Measurements from ENCODE around the gene EIF4G3. TPM values are rescaled to one million over a fixed set of nuclear protein-coding genes. Genes with fewer than 3 reads are reported as not detected.
"Not testable (repeated sequence)": the region's sequence is repeated elsewhere in the genome, so short reads cannot be mapped to it uniquely, and the experiment has no call there.

Gene EIF4G3
- total RNA-seq, 1 experiment from 2014 or later, result 66.8 TPM

DNA sequence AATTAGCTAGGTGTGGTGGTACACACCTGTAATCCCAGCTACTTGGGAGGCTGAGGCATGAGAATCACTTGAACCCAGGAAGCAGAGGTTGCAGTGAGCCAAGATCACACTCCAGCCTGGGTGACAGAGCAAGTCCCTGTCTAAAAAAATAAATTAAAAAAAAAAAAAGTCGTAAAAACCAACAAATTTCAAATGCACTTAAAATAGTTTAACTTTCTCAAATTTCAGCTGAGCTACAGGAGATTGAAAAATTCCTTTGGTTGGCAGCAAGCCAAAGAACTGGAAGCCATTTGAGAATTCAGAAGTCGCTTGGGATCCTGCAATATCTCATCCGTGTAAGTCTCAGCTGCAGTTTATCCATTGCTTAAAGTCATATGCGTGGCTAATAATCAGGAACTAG lies 5.9 kb downstream of the EIF4G3 start:
- DNase-seq, result peak; percentile 68 to 75
- not testable (repeated sequence) for H3K9me3 ChIP-seq (replicated peaks); H3K27ac ChIP-seq; H3K4me3 ChIP-seq; H3K27me3 ChIP-seq
- peaks cover 15% of the 10 kb centered on the region for H3K4me1 ChIP-seq
- H3K36me3 ChIP-seq, result peaks cover 49% of the 10 kb centered on the region

DNA sequence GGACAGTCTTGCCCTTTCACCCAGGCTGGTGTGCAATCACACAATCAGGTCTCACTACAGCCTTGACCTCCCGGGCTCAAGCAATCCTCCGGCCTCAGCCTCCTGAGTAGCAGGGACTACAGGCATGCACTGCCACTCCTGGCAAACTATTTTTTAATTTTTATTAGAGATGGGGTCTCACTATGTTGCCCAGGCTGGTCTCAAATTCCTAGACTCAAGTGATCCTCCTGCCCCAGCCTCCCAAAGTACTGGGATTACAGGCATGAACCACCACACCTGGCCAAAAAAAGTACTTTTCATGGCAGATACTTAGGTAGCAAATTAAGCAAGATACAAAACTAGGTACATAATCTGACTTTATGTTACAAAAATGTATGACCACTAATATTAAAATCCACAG lies 8.3 kb downstream of the EIF4G3 start:
- H3K4me3 ChIP-seq, result no peak overlapping the region
- peaks cover 47% of the 10 kb centered on the region for H3K36me3 ChIP-seq
- DNase-seq, result no peak
- H3K4me1 ChIP-seq, result peaks cover 17% of the 10 kb centered on the region
- H3K27ac ChIP-seq, result no peak overlapping the region
- no peaks in the 10 kb centered on the region for H3K27me3 ChIP-seq
- no peaks in the 10 kb centered on the region for H3K9me3 ChIP-seq (replicated peaks)

DNA sequence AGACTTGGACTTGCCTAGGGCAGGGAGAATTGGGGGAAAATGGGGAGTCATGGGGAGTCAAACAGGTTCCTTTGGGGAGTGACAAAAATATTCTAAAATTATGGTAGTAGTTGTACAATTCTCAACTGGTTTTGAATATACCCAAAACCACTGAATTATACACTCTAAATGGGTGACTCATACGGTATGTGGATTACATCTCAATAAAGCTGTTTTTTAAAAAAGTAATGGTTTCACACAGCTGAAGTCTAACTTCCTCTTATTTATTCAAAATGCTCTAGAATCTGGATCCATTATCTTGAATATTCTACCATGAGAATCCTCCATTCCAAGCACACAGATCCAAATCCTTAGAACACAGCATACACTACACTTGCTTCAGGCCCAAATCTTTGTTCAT lies 11.1 kb downstream of the EIF4G3 start:
- Histone ChIP-seq H3K27me3 (no peaks in the 10 kb centered on the region), H3K4me1 (peaks cover 11% of the 10 kb centered on the region), H3K4me3 (no peak overlapping the region), H3K9me3 (replicated peaks) (no peaks in the 10 kb centered on the region), H3K27ac (no peak overlapping the region), H3K36me3 (peaks cover 66% of the 10 kb centered on the region)
- DNase-seq, result no peak

DNA sequence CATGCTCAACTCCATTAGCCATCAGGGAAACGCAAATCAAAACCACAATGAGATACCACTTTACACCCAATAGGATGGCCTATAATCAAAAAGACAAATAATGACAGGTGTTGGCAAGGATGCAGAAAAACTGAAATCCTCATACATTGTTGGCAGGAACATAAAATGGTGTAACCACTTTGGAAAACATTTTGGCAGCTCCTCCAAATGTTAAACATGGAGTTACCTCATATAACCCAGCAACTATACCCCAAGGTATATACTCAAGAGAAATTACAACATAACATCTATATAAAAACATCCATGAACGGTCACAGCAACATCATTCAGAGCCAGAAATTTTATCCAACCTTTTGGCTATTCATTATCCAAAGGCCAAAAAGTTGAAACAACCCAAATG lies 11.6 kb downstream of the EIF4G3 start:
- H3K36me3 ChIP-seq, result peaks cover 66% of the 10 kb centered on the region
- DNase-seq, result peak in 1 of 2 experiments; percentile 55
- no peak overlapping the region for H3K27ac ChIP-seq

DNA sequence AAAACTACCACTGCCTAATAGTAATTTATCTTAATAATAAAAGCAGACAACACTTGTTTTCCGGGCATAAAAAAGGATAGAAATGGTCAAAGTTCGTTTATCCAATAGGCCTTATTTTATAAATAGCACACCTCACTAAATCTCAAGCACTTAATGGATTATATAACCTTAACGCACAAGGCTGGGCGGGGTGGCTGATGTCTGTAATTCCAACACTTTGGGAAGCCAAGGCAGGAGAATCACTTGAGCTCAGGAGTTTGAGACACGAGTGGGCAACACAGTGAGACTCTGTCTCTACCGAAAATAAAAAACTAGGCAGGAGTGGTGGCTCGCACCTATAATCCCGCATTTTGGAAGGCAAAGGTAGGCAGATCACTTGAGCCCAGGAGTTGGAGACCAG lies 12.4 kb downstream of the EIF4G3 start:
- Histone ChIP-seq H3K36me3 (peaks cover 59% of the 10 kb centered on the region), H3K27me3 (no peaks in the 10 kb centered on the region), H3K9me3 (replicated peaks) (no peaks in the 10 kb centered on the region), H3K4me1 (peaks cover 11% of the 10 kb centered on the region), H3K27ac (no peak overlapping the region), H3K4me3 (no peak overlapping the region)
- no peak for DNase-seq

More for the DNA sequence above, 11.6 kb downstream of the EIF4G3 start:
- Histone ChIP-seq H3K9me3 (replicated peaks) (no peaks in the 10 kb centered on the region), H3K4me3 (no peak overlapping the region), H3K27me3 (no peaks in the 10 kb centered on the region), H3K4me1 (peaks cover 11% of the 10 kb centered on the region)

DNA sequence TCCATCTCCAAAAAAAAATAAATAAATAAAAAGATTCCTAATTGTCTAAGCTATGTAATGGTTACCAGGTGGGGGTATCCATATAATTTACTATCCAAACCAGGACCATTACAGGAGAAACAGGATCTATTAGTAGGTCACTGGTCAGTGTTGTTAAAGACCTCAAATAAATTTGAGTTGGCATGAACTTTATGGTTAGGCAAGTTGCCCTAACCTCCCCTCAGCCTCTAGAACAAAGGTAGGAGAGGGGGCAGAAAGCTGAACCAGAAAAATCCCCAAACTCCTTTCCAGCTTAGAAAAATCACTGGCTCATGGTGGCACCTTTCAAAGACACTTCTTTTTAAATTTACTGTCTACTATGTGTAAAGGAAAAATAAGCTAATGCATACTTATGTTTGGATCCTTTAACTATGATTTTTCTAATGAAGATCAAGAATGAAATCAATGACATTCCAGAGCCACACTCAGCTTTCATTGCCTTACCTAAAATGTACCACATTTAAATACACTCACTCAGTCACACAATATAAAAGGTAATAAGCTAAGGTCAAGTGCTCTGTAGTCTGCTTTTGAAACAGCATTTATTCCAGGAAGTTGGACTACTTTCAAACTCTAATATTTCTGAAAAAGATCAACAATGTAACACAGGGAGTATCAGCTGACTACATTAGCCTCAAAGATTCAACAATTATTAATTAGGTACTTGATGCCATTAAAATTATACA lies 13.8 kb downstream of the EIF4G3 start:
- no peaks in the 10 kb centered on the region for H3K27me3 ChIP-seq
- no peak overlapping the region for H3K4me3 ChIP-seq
- no peaks in the 10 kb centered on the region for H3K9me3 ChIP-seq (replicated peaks)
- H3K36me3 ChIP-seq, result peaks cover 55% of the 10 kb centered on the region
- H3K4me1 ChIP-seq, result peaks cover 11% of the 10 kb centered on the region
- no peak overlapping the region for H3K27ac ChIP-seq
- no peak for DNase-seq

DNA sequence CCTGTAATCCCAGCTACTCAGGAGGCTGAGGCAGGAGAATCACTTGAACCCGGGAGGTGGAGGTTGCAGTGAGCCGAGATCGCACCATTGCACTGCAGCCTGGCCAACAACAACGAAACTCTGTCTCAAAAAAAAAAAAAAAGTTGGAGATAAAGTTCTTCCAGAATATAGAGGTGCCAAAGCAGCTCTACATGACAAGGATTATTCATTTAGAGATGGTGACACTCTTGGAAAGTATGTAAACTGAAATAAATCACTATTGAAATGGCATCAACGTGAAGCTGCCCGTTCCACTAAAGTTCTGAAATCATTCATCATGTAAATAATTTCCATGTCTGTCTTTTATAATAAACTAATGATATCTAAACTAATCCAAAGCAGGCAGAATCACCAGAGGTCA lies 14.9 kb downstream of the EIF4G3 start:
- H3K4me1 ChIP-seq, result peaks cover 11% of the 10 kb centered on the region
- H3K36me3 ChIP-seq, result peaks cover 47% of the 10 kb centered on the region
- H3K27ac ChIP-seq, result no peak overlapping the region
- no peak for DNase-seq
- no peak overlapping the region for H3K4me3 ChIP-seq
- no peaks in the 10 kb centered on the region for H3K9me3 ChIP-seq (replicated peaks)
- H3K27me3 ChIP-seq, result no peaks in the 10 kb centered on the region

DNA sequence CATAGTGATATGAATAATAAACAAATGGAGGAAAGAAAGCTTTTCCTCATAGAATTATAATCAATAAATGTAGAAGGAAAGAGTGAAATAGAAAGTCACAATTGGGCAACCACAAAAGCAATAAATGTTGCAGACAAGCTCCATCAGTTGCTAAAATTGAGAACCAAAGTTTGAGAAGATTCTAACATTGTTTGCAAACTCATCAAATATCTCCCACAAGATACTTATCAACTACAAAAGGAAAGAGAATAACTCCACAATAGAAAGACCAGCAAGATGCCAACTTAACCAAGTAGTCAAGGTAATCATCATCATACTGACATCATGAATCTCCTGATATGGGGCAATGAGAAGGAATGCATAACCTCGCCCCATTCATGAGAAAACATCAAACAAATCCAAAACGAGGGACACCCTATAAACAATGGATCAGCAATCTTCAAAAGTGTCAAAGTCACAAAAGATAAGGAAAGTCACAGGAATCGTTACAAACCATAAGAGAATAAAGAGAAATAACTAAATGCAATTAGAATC lies 16.4 kb downstream of the EIF4G3 start:
- DNase-seq, result no peak
- no peak overlapping the region for H3K27ac ChIP-seq
- no peak overlapping the region for H3K4me3 ChIP-seq
- peaks cover 35% of the 10 kb centered on the region for H3K36me3 ChIP-seq
- no peaks in the 10 kb centered on the region for H3K9me3 ChIP-seq (replicated peaks)
- peaks cover 5% of the 10 kb centered on the region for H3K4me1 ChIP-seq
- H3K27me3 ChIP-seq, result no peaks in the 10 kb centered on the region

DNA sequence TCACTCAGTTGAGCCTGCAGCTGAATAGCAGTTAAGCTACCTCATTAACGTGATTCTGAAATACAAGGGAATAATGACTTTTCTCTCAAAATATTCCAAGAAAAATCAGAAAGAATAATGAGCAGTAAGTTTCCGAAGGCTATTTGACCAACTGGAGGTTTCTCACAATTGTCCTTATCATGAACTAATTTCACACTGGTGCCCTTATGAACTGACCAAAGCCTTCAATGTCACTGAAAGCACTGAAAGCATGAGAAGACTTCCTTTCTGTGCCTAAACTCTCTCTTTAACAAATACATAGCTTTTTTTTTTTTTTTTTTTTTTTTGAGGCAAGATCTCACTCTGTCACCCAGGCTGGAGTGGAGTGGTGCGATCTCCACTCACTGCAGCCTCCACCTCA lies 18.8 kb downstream of the EIF4G3 start:
- H3K36me3 ChIP-seq, result peaks cover 41% of the 10 kb centered on the region
- H3K27ac ChIP-seq, result no peak overlapping the region
- H3K9me3 ChIP-seq (replicated peaks), result no peaks in the 10 kb centered on the region
- H3K4me3 ChIP-seq, result no peak overlapping the region
- DNase-seq, result no peak
- no peaks in the 10 kb centered on the region for H3K27me3 ChIP-seq
- no peaks in the 10 kb centered on the region for H3K4me1 ChIP-seq

DNA sequence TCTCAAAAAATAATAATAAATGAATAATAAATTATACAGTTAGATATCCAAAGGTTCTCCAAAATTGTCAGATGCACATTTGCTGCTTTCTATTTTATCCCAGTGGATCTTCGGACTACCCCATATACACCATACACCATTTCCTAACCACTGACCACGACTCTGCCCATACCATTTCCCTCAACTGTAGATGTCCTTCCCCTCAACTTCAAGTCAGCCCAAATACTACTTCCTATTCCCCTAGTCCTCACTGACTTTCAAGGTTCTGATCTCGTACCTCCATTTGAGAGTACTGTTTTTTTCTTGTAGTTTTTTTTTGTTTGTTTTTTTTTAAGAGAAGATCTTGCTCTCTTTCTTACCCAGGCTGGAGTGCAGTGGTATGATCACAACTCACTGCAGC lies 19.6 kb downstream of the EIF4G3 start:
- H3K9me3 ChIP-seq (replicated peaks), result no peaks in the 10 kb centered on the region

DNA sequence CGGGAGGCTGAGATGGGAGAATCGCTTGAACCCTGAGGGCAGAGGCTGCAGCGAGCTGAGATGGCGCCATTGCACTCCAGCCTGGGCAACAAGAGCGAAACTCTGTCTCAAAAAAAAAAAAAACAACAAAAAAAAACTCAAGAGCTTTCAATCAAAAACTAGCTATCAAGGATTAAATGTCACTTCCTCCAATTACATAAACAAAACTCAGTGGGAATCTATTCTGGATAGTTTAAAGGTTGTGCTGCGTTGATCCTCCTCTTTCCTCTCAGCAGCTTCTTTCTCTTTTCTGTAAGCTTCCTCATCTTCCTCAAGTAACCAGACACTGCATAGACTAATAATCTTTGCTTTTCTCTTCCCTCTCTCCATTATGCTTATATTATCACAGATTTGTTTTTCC lies 20.7 kb downstream of the EIF4G3 start:
- Histone ChIP-seq H3K36me3 (peaks cover 30% of the 10 kb centered on the region), H3K27ac (no peak overlapping the region), H3K4me1 (no peaks in the 10 kb centered on the region), H3K27me3 (no peaks in the 10 kb centered on the region), H3K9me3 (replicated peaks) (no peaks in the 10 kb centered on the region), H3K4me3 (no peak overlapping the region)
- no peak for DNase-seq

More for the DNA sequence above, 19.6 kb downstream of the EIF4G3 start:
- H3K27me3 ChIP-seq, result no peaks in the 10 kb centered on the region
- H3K36me3 ChIP-seq, result peaks cover 41% of the 10 kb centered on the region
- DNase-seq, result no peak
- no peak overlapping the region for H3K27ac ChIP-seq
- no peak overlapping the region for H3K4me3 ChIP-seq
- H3K4me1 ChIP-seq, result no peaks in the 10 kb centered on the region

DNA sequence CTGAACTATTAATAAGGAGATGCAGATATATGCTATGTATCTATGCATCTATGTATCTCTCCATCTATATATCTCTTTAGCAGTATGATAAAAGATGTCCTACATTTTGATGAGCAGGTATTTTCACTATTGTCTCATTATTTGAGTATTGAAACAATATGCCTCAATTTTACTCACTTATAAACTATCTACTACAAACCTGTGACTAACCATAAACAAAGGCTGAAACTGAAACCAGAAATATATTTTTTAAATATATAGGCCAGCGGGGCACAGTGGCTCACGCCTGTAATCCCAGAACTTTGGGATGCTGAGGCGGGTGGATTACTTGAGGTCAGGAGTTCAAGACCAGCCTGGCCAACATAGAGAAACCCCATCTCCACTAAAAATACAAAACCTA lies 22.0 kb downstream of the EIF4G3 start:
- H3K36me3 ChIP-seq, result peaks cover 20% of the 10 kb centered on the region
- no peak overlapping the region for H3K27ac ChIP-seq
- 0 out of 2 replicates have a peak, but pooled peaks cover 6% of the 10 kb centered on the region for H3K4me1 ChIP-seq
- no peaks in the 10 kb centered on the region for H3K27me3 ChIP-seq
- H3K4me3 ChIP-seq, result no peak overlapping the region
- H3K9me3 ChIP-seq (replicated peaks), result no peaks in the 10 kb centered on the region
- DNase-seq, result no peak

DNA sequence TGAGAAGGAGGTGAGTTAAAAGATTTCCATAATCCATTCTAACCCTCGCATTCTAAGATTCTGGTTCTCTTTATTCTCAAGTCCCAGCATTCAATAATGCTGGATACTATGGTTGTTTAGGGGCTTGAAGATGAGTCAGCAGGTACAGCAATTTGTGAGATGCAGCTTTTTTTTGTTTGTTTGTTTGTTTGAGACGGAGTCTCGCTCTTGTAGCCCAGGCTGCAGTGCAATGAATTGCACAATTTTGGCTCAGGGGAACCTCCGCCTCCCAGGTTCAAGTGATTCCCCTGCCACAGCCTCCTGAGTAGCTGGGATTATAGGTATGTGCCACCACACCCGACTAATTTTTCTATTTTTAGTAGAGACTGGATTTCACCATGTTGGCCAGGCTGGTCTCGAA lies 23.3 kb downstream of the EIF4G3 start:
- Histone ChIP-seq H3K4me1 (peaks cover 8% of the 10 kb centered on the region; the same call in 1 of the 2 replicates), H3K36me3 (peaks cover 23% of the 10 kb centered on the region), H3K4me3 (no peak overlapping the region), H3K27ac (no peak overlapping the region), H3K9me3 (replicated peaks) (no peaks in the 10 kb centered on the region), H3K27me3 (no peaks in the 10 kb centered on the region)
- DNase-seq, result no peak

DNA sequence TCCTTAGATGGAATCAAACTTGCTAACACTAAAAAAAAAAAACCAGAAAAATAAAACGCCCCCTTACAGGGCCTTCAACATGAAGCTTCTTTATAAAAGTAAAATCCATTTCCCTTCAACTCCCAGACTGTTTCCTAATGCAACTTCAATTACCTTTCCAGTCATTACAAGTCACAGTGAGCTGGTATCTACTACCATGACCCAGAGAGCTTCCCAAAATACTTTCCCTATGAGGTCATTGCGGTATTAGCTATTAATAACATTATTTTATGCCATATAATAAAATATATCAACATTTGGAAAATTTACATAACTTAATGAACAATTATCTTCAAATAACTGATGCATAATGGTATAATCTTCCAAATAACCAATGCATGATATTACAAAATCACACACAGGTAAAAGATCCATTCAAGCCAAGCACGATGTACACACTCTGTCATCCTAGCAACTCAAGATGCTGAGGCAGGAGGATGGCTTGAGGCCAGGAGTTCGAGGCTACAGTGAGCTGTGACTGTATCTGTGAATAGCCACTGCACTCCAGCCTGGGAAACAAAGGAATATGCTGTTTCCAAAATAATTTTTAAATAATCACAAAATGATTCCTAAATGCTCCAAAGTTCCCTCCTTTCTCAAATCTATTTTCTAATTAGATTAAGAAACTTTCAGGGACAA lies 24.1 kb downstream of the EIF4G3 start:
- H3K27ac ChIP-seq, result no peak overlapping the region
- H3K36me3 ChIP-seq, result peaks cover 30% of the 10 kb centered on the region
- no peak for DNase-seq
- H3K27me3 ChIP-seq, result no peaks in the 10 kb centered on the region
- H3K9me3 ChIP-seq (replicated peaks), result no peaks in the 10 kb centered on the region
- peaks cover 8% of the 10 kb centered on the region; the same call in 1 of the 2 replicates for H3K4me1 ChIP-seq
- no peak overlapping the region for H3K4me3 ChIP-seq

DNA sequence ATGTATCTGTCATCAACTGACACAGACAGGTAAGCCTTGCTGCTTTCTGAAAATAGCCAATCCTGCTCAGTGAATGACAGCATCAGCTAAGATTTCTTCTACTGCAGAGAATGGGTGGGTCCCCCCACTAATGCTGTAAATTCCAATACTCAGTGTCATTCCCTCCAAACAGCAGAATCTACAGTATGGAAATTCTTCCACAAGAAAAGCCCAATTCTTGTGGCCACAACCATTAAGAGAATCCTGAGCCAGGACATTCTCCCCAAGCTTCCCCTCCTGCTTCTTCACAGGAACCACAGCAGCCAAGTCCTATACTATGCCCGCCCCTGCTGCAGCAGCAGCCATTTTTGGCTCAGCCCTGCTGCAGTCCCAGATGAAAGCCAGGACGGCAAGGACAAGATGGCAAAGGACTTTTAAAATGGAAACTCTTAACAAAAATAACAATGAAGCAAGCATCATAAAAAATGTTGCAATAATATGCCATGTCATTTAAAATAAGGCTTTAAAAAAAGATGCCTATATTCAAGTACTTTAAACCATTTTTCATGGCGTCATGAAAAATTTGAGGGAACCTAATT lies 26.8 kb downstream of the EIF4G3 start:
- peaks cover 46% of the 10 kb centered on the region for H3K36me3 ChIP-seq
- H3K4me3 ChIP-seq, result no peak overlapping the region
- H3K27me3 ChIP-seq, result no peaks in the 10 kb centered on the region
- peaks cover 8% of the 10 kb centered on the region; the same call in 1 of the 2 replicates for H3K4me1 ChIP-seq
- peak overlapping the region; percentile 23; the same call in 1 of the 2 replicates for H3K27ac ChIP-seq
- peak; percentile 42 to 52 for DNase-seq
- H3K9me3 ChIP-seq (replicated peaks), result no peaks in the 10 kb centered on the region

All from SJCRH30 (cell line).